Mesendoderm (in vitro differentiated cells): Measurements from ENCODE around the gene SPOCK1.

Experiments used
- DNase-seq: peaks from one replicate; pipeline ENCODE4 v3.0.0; 2013
- H2AK5ac ChIP-seq: 2 replicates; pipeline ENCODE4 v1.6.1; 2013; ENCODE audit warnings: low read length, inconsistent platforms
- H2BK120ac ChIP-seq: 2 replicates; pipeline ENCODE4 v1.6.1; 2013; ENCODE audit warnings: low read depth, mild to moderate bottlenecking, low read length, moderate library complexity, mixed read lengths
- H2BK15ac ChIP-seq: replicated peaks from 2 replicates; pipeline ENCODE4 v1.6.1; 2013; ENCODE audit warnings: low read depth, mild to moderate bottlenecking, moderate library complexity
- H2BK5ac ChIP-seq: 2 replicates; pipeline ENCODE4 v1.6.1; 2013; ENCODE audit warnings: low read length, inconsistent platforms
- H3K18ac ChIP-seq: 2 replicates; pipeline ENCODE4 v1.6.1; 2013; ENCODE audit warnings: mild to moderate bottlenecking, low read length, mixed read lengths
- H3K23ac ChIP-seq: one replicate; pipeline ENCODE4 v1.6.1; 2013; ENCODE audit warnings: low read length
- H3K27ac ChIP-seq: 2 replicates; pipeline ENCODE4 v1.5.1; 2013; ENCODE audit warnings: low read depth, mild to moderate bottlenecking, inconsistent platforms, low read length, moderate library complexity
- H3K27me3 ChIP-seq: 2 replicates; pipeline ENCODE4 v1.6.1; 2013; ENCODE audit warnings: low read length, control low read depth, mild to moderate bottlenecking, inconsistent platforms; ENCODE audit not compliant: insufficient read depth, poor library complexity
- H3K36me3 ChIP-seq: 2 replicates; pipeline ENCODE4 v1.6.1; 2013; ENCODE audit warnings: low read length, inconsistent platforms; ENCODE audit not compliant: control insufficient read depth, insufficient read depth
- H3K4ac ChIP-seq: one replicate; pipeline ENCODE4 v1.6.1; 2013; ENCODE audit warnings: low read depth, mild to moderate bottlenecking, low read length, moderate library complexity
- H3K4me1 ChIP-seq: 2 replicates; pipeline ENCODE4 v1.6.1; 2013; ENCODE audit warnings: low read depth, low read length, inconsistent platforms; ENCODE audit not compliant: control insufficient read depth
- H3K4me2 ChIP-seq: 2 replicates; pipeline ENCODE4 v1.6.1; 2013; ENCODE audit warnings: low read length
- H3K4me3 ChIP-seq: 2 replicates; pipeline ENCODE4 v1.5.1; 2013; ENCODE audit warnings: mild to moderate bottlenecking, low read length
- H3K56ac ChIP-seq: one replicate; pipeline ENCODE4 v1.6.1; 2013; ENCODE audit warnings: low read length
- H3K79me1 ChIP-seq: 2 replicates; pipeline ENCODE4 v1.6.1; 2013; ENCODE audit warnings: low read length, inconsistent platforms
- H3K79me2 ChIP-seq: 2 replicates; pipeline ENCODE4 v1.6.1; 2013; ENCODE audit warnings: mild to moderate bottlenecking, low read length; ENCODE audit not compliant: control insufficient read depth, insufficient read depth
- H3K9ac ChIP-seq: 2 replicates; pipeline ENCODE4 v1.6.1; 2013; ENCODE audit warnings: low read length, inconsistent platforms
- H4K5ac ChIP-seq: one replicate; pipeline ENCODE4 v1.6.1; 2013; ENCODE audit warnings: low read length
- H4K8ac ChIP-seq: one replicate; pipeline ENCODE4 v1.6.1; 2013; ENCODE audit warnings: low read depth, mild to moderate bottlenecking, control low read depth, low read length, moderate library complexity
- WGBS: extraction: QIAGEN DNeasy Blood & Tissue Kit; methylation state at CpG from one replicate; pipeline ENCODE4 v1.1.7; 2013; ENCODE audit warnings: low lambda C conversion rate, missing lambda C conversion rate; ENCODE audit not compliant: insufficient coverage; ENCODE audit errors: extremely low coverage; 5-methylcytosine and 5-hydroxymethylcytosine counted together

SPOCK1 gene

GRCh38 chr5:137055271-137055872 lies 443.8 kb downstream of the SPOCK1 start:
- WGBS, result no CpG with 5 or more reads among the region's 2 CpGs
- no peak overlapping the region for H3K4ac ChIP-seq
- H2BK5ac ChIP-seq, result no peak overlapping the region
- H3K27ac ChIP-seq, result no peak overlapping the region
- no peaks in the 10 kb centered on the region for H3K79me1 ChIP-seq
- H3K23ac ChIP-seq, result no peak overlapping the region
- no peak overlapping the region for H2BK120ac ChIP-seq
- H2BK15ac ChIP-seq, result no peak overlapping the region
- H3K36me3 ChIP-seq, result no peaks in the 10 kb centered on the region
- no peak for DNase-seq
- no peaks in the 10 kb centered on the region for H3K79me2 ChIP-seq
- H4K5ac ChIP-seq, result no peak overlapping the region
- no peak overlapping the region for H3K18ac ChIP-seq
- H3K56ac ChIP-seq, result no peak overlapping the region
- no peaks in the 10 kb centered on the region for H3K27me3 ChIP-seq
- no peak overlapping the region for H2AK5ac ChIP-seq
- no peak overlapping the region for H3K4me2 ChIP-seq
- H4K8ac ChIP-seq, result no peak overlapping the region
- no peak overlapping the region for H3K9ac ChIP-seq
- no peaks in the 10 kb centered on the region for H3K4me1 ChIP-seq
- H3K4me3 ChIP-seq, result no peak overlapping the region

- Histone ChIP-seq H3K79me1 (no peaks in the 10 kb centered on the region), H3K27ac (no peak overlapping the region), H3K79me2 (no peaks in the 10 kb centered on the region), H3K23ac (no peak overlapping the region), H4K5ac (no peak overlapping the region), H2BK15ac (no peak overlapping the region), H3K4me3 (no peak overlapping the region), H3K4me2 (no peak overlapping the region), H2AK5ac (no peak overlapping the region), H3K27me3 (no peaks in the 10 kb centered on the region), H2BK5ac (no peak overlapping the region), H3K9ac (no peak overlapping the region), H3K4ac (no peak overlapping the region), H3K18ac (no peak overlapping the region), H3K4me1 (no peaks in the 10 kb centered on the region), H3K56ac (no peak overlapping the region), H3K36me3 (no peaks in the 10 kb centered on the region), H2BK120ac (no peak overlapping the region), H4K8ac (no peak overlapping the region)
- WGBS, result no CpG with 5 or more reads among the region's 3 CpGs
- no peak for DNase-seq
Measured at GRCh38 chr5:137054792-137055191, 444.3 kb downstream of the SPOCK1 start.

GRCh38 chr5:137054335-137054734 lies 444.8 kb downstream of the SPOCK1 start:
- Histone ChIP-seq H3K4me2 (no peak overlapping the region), H2BK120ac (no peak overlapping the region), H3K79me1 (no peaks in the 10 kb centered on the region), H3K23ac (no peak overlapping the region), H2BK15ac (no peak overlapping the region), H4K8ac (no peak overlapping the region), H3K79me2 (no peaks in the 10 kb centered on the region), H3K27me3 (no peaks in the 10 kb centered on the region), H3K18ac (no peak overlapping the region), H3K4ac (no peak overlapping the region), H2BK5ac (no peak overlapping the region), H4K5ac (no peak overlapping the region), H3K36me3 (no peaks in the 10 kb centered on the region), H3K4me3 (no peak overlapping the region), H2AK5ac (no peak overlapping the region), H3K27ac (no peak overlapping the region), H3K4me1 (no peaks in the 10 kb centered on the region), H3K56ac (no peak overlapping the region), H3K9ac (no peak overlapping the region)
- no CpG with 5 or more reads among the region's 1 CpG for WGBS
- no peak for DNase-seq

GRCh38 chr5:137051161-137051560 lies 448.0 kb downstream of the SPOCK1 start:
- Histone ChIP-seq H3K18ac (no peak overlapping the region), H3K79me2 (no peaks in the 10 kb centered on the region), H2BK15ac (no peak overlapping the region), H3K4me2 (no peak overlapping the region), H3K4me3 (no peak overlapping the region), H4K5ac (no peak overlapping the region), H2AK5ac (no peak overlapping the region), H3K27ac (no peak overlapping the region), H2BK5ac (no peak overlapping the region), H3K56ac (no peak overlapping the region), H3K4me1 (no peaks in the 10 kb centered on the region), H3K23ac (no peak overlapping the region), H3K79me1 (no peaks in the 10 kb centered on the region), H4K8ac (no peak overlapping the region), H3K27me3 (no peaks in the 10 kb centered on the region), H3K4ac (no peak overlapping the region), H3K9ac (no peak overlapping the region), H2BK120ac (no peak overlapping the region), H3K36me3 (no peaks in the 10 kb centered on the region)
- no CpG with 5 or more reads among the region's 3 CpGs for WGBS
- DNase-seq, result peak; percentile 41

GRCh38 chr5:137040641-137041340 lies 458.3 kb downstream of the SPOCK1 start:
- Histone ChIP-seq H3K23ac (no peak overlapping the region), H4K8ac (no peak overlapping the region), H3K56ac (no peak overlapping the region), H3K4me3 (no peak overlapping the region), H2BK5ac (no peak overlapping the region), H2BK15ac (no peak overlapping the region), H2BK120ac (no peak overlapping the region), H3K4me2 (no peak overlapping the region), H3K27me3 (no peaks in the 10 kb centered on the region), H3K9ac (no peak overlapping the region), H3K27ac (no peak overlapping the region), H3K4ac (no peak overlapping the region), H2AK5ac (no peak overlapping the region), H3K79me1 (no peaks in the 10 kb centered on the region), H4K5ac (no peak overlapping the region), H3K79me2 (no peaks in the 10 kb centered on the region), H3K18ac (no peak overlapping the region), H3K36me3 (no peaks in the 10 kb centered on the region), H3K4me1 (peaks cover 7% of the 10 kb centered on the region)
- no peak for DNase-seq
- no CpG with 5 or more reads among the region's 1 CpG for WGBS

- H3K27me3 ChIP-seq, result no peaks in the 10 kb centered on the region
- H3K18ac ChIP-seq, result no peak overlapping the region
- no CpG with 5 or more reads among the region's 4 CpGs for WGBS
- DNase-seq, result no peak
- H3K23ac ChIP-seq, result no peak overlapping the region
- no peak overlapping the region for H2BK15ac ChIP-seq
- H3K27ac ChIP-seq, result no peak overlapping the region
- H3K4me2 ChIP-seq, result no peak overlapping the region
- H2AK5ac ChIP-seq, result no peak overlapping the region
- no peak overlapping the region for H2BK120ac ChIP-seq
- no peak overlapping the region for H3K4me3 ChIP-seq
- H3K79me2 ChIP-seq, result no peaks in the 10 kb centered on the region
- H4K8ac ChIP-seq, result no peak overlapping the region
- H2BK5ac ChIP-seq, result no peak overlapping the region
- H3K56ac ChIP-seq, result no peak overlapping the region
- no peaks in the 10 kb centered on the region for H3K79me1 ChIP-seq
- no peak overlapping the region for H4K5ac ChIP-seq
- no peak overlapping the region for H3K9ac ChIP-seq
- no peaks in the 10 kb centered on the region for H3K36me3 ChIP-seq
- no peak overlapping the region for H3K4ac ChIP-seq
- peaks cover 7% of the 10 kb centered on the region for H3K4me1 ChIP-seq
Measured at GRCh38 chr5:137040024-137040423, 459.1 kb downstream of the SPOCK1 start.
